Adrenal gland (tissue), 5 donors: Measurements from ENCODE around the gene TBC1D30.

ENCODE experiments used
- POLR2A ChIP-seq, 2 donors: fragments of 450-650 bp; IDR thresholded peaks; one replicate each; pipeline ENCODE4 v1.6.1; 2017; ENCODE audit warnings: antibody characterized with exemption in 2 of 2, mild to moderate bottlenecking in 2 of 2, moderate library complexity in 1 of 2
- TF ChIP-seq, protein P1 (sequence below), 6 experiments: fragments of 450-650 bp in 4 of 6; fragments of 200-600 bp in 2 of 6; sonication (generic) in 1 of 6; IDR thresholded peaks; 1 replicate in 5 of 6; 2 replicates in 1 of 6; pipeline versions ENCODE4 v1.5.1 to v1.8.0; 2016 to 2021; ENCODE audit warnings: antibody characterized with exemption in 6 of 6, mild to moderate bottlenecking in 2 of 6, moderate library complexity in 1 of 6
- donor health status: DM: no; HTN: no; CAD: no.

DNA sequence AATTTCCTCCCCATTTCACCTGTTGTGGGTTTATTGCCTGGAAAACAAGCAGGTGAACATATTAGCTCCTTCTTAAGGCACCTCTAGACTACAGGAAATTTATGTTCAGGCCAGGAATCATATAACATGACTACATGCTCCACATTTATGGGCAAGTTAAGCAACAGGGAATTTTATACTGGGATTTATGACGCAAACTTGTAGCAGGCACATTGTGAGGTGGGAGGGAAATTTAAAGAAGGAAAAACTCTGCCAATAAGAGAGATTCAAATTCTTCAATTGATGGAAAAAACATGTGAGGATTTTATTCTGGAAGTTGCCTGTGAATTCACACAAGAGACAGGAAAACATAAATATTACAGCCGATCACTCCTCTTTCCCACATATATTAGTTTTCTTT is 93.9 kb downstream of the TBC1D30 start:
- TF ChIP-seq, protein P1, sequence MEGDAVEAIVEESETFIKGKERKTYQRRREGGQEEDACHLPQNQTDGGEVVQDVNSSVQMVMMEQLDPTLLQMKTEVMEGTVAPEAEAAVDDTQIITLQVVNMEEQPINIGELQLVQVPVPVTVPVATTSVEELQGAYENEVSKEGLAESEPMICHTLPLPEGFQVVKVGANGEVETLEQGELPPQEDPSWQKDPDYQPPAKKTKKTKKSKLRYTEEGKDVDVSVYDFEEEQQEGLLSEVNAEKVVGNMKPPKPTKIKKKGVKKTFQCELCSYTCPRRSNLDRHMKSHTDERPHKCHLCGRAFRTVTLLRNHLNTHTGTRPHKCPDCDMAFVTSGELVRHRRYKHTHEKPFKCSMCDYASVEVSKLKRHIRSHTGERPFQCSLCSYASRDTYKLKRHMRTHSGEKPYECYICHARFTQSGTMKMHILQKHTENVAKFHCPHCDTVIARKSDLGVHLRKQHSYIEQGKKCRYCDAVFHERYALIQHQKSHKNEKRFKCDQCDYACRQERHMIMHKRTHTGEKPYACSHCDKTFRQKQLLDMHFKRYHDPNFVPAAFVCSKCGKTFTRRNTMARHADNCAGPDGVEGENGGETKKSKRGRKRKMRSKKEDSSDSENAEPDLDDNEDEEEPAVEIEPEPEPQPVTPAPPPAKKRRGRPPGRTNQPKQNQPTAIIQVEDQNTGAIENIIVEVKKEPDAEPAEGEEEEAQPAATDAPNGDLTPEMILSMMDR (IDR thresholded peaks at IDR 0.05) = no peak
- no peak for TF ChIP-seq POLR2A (IDR thresholded peaks at IDR 0.05)
